H1 (cell line): Measurements from ENCODE around the gene SHC1. TPM values are rescaled to one million over a fixed set of nuclear protein-coding genes. Genes with fewer than 3 reads are reported as not detected.

ENCODE experiments used
- BRCA1 ChIP-seq: IDR thresholded peaks from 2 replicates; pipeline ENCODE4 v1.6.1; 2012; ENCODE audit warnings: low read depth, low read length, improper control_type of control experiment
- CREB1 ChIP-seq: IDR thresholded peaks from 2 replicates; pipeline ENCODE4 v1.6.1; 2012; ENCODE audit warnings: inconsistent platforms
- EGR1 ChIP-seq: IDR thresholded peaks from 2 replicates; pipeline ENCODE4 v1.6.1; 2011; ENCODE audit warnings: low read depth, low read length, borderline replicate concordance
- EP300 ChIP-seq, 2 experiments: IDR thresholded peaks; 1 replicate in 1 of 2; 2 replicates in 1 of 2; pipeline ENCODE4 v1.6.1; 2011 to 2012; ENCODE audit warnings: low read depth in 2 of 2, low read length in 2 of 2, mild to moderate bottlenecking in 2 of 2, borderline replicate concordance in 1 of 2, inconsistent platforms in 1 of 2, moderate library complexity in 1 of 2
- EZH2 ChIP-seq: fragments of 200-600 bp; sonication (generic); IDR thresholded peaks from 2 replicates; pipeline ENCODE4 v1.7.1; 2012; ENCODE audit warnings: low read depth, mild to moderate bottlenecking, moderate library complexity, low read length, inconsistent platforms; ENCODE audit not compliant: severe bottlenecking
- GTF2F1 ChIP-seq: IDR thresholded peaks from 2 replicates; pipeline ENCODE4 v1.6.1; 2012; ENCODE audit warnings: low read depth, low read length, improper control_type of control experiment, borderline replicate concordance
- JUND ChIP-seq: IDR thresholded peaks from 2 replicates; pipeline ENCODE4 v1.6.1; 2011; ENCODE audit warnings: mild to moderate bottlenecking, improper control_type of control experiment, low read length
- KDM5A ChIP-seq: fragments of 200-600 bp; IDR thresholded peaks from 2 replicates; pipeline ENCODE4 v1.7.1; 2012; ENCODE audit warnings: mild to moderate bottlenecking, low read length, inconsistent platforms, mixed read lengths
- POLR2A ChIP-seq, 2 experiments: IDR thresholded peaks; 1 replicate in 1 of 2; 2 replicates in 1 of 2; pipeline ENCODE4 v1.6.1; 2011; ENCODE audit warnings: low read depth in 2 of 2, low read length in 2 of 2, mild to moderate bottlenecking in 2 of 2; ENCODE audit errors: control extremely low read depth in 1 of 2
- POLR2AphosphoS5 ChIP-seq: IDR thresholded peaks from 2 replicates; pipeline ENCODE4 v1.6.1; 2011; ENCODE audit warnings: low read depth, low read length
- RBBP5 ChIP-seq: IDR thresholded peaks from 2 replicates; pipeline ENCODE4 v1.7.1; 2012; ENCODE audit warnings: low read depth, mild to moderate bottlenecking, inconsistent platforms, low read length, moderate library complexity, borderline replicate concordance
- RFX5 ChIP-seq: IDR thresholded peaks from 2 replicates; pipeline ENCODE4 v1.6.1; 2011; ENCODE audit warnings: low read depth, low read length, improper control_type of control experiment, borderline replicate concordance
- RNF2 ChIP-seq: fragments of 200-900, 300-1000 bp; sonication (generic); IDR thresholded peaks from 2 replicates; pipeline ENCODE4 v1.7.1; 2016; ENCODE audit warnings: borderline replicate concordance, low read depth, mild to moderate bottlenecking, antibody characterized with exemption, low read length; ENCODE audit not compliant: poor library complexity, severe bottlenecking; ENCODE audit errors: missing control alignments
- RXRA ChIP-seq: IDR thresholded peaks from 2 replicates; pipeline ENCODE4 v1.6.1; 2011; ENCODE audit warnings: low read depth, mild to moderate bottlenecking, low read length, moderate library complexity; ENCODE audit not compliant: insufficient read depth
- SIN3A ChIP-seq, 2 experiments: IDR thresholded peaks in 1 of 2; conservative IDR thresholded peaks in 1 of 2; 2 replicates each; pipeline ENCODE4 v1.6.1; 2011 to 2012; ENCODE audit warnings: low read length in 2 of 2, improper control_type of control experiment in 1 of 2, low read depth in 1 of 2, mild to moderate bottlenecking in 1 of 2
- SIRT6 ChIP-seq: IDR thresholded peaks from one replicate; pipeline ENCODE4 v1.7.1; 2012; ENCODE audit warnings: low read length, inconsistent platforms
- SIX5 ChIP-seq: IDR thresholded peaks from 2 replicates; pipeline ENCODE4 v1.6.1; 2011; ENCODE audit warnings: mild to moderate bottlenecking, low read depth, low read length
- SP2 ChIP-seq: IDR thresholded peaks from 2 replicates; pipeline ENCODE4 v1.6.1; 2012; ENCODE audit warnings: mild to moderate bottlenecking, low read length, inconsistent platforms
- TAF7 ChIP-seq: optimal IDR thresholded peaks from 2 replicates; pipeline ENCODE3; 2011; ENCODE audit warnings: low read depth, mild to moderate bottlenecking, inconsistent platforms, low read length, moderate library complexity, borderline replicate concordance
- TBP ChIP-seq: IDR thresholded peaks from 2 replicates; pipeline ENCODE4 v1.6.1; 2011; ENCODE audit warnings: low read depth, low read length, improper control_type of control experiment
- TCF12 ChIP-seq: IDR thresholded peaks from 2 replicates; pipeline ENCODE4 v1.6.1; 2011; ENCODE audit warnings: low read depth, mild to moderate bottlenecking, low read length
- polyA plus RNA-seq, 7 experiments: library from polyadenylated mRNA; depleted of rRNA in 3 of 7; stranded (reverse) in 5 of 7; unstranded in 2 of 7; fragments of >200 nt in 5 of 7; fragments of 200-250 nt in 2 of 7; gene quantifications; 1 replicate in 5 of 7; 2 replicates in 1 of 7; 4 replicates in 1 of 7; pipeline versions ENCODE4 v1.2.1 to v1.2.3, GENCODE V29; 2011 to 2013; ENCODE audit warnings: missing spikeins in 2 of 7, mixed read lengths in 2 of 7
- total RNA-seq: library from RNA; stranded (reverse); fragmentation: NEBNext Ultra II Directional; extraction: Animal tissue kit (Norgen Biotek cat#: 25700); gene quantifications from 2 replicates; pipeline ENCODE4 v1.2.1, GENCODE V29; 2021
- TF ChIP-seq, protein P1 (sequence below): IDR thresholded peaks from 2 replicates; pipeline ENCODE4 v1.6.1; 2012; ENCODE audit warnings: inconsistent platforms

Gene SHC1
- total and polyA plus RNA-seq, 2 of the 8 experiments (the other 6 are each of a cell fraction or from before 2014, with no cell fraction given), result 177 to 212 TPM

- TF ChIP-seq RBBP5 (0 out of 2 replicates have a peak, but pooled peaks have one; percentile 48), SIRT6 (no peak), SP2 (no peak), EZH2 (no peak), TBP (peak; percentile 82), RNF2 (no peak), TAF7 (peak; percentile 69), KDM5A (no peak), JUND (peak; percentile 82), RXRA (no peak), SIN3A (conservative IDR thresholded peaks at IDR 0.05 in 1 of 2, IDR thresholded peaks at IDR 0.05 in 1 of 2; ENCODE audit: low read depth in 1 of 2, low read length in 2 of 2) (peak in 1 of 2 experiments; percentile 39; a peak in 1 of 4 replicates), TCF12 (no peak), SIX5 (no peak), RFX5 (no peak), POLR2A (IDR thresholded peaks at IDR 0.05; ENCODE audit: control extremely low read depth in 1 of 2, low read depth in 2 of 2, low read length in 2 of 2) (peak; percentile 79 to 92), POLR2AphosphoS5 (peak; percentile 85; the same call in 1 of the 2 replicates), CREB1 (0 out of 2 replicates have a peak, but pooled peaks have one; percentile 9), EGR1 (peak; percentile 1; the same call in 1 of the 2 replicates), GTF2F1 (0 out of 2 replicates have a peak, but pooled peaks have one; percentile 21), BRCA1 (no peak), EP300 (IDR thresholded peaks at IDR 0.05; ENCODE audit: borderline replicate concordance in 1 of 2, low read depth in 2 of 2, low read length in 2 of 2) (no peak; a peak in 1 of 3 replicates)
- TF ChIP-seq, protein P1, sequence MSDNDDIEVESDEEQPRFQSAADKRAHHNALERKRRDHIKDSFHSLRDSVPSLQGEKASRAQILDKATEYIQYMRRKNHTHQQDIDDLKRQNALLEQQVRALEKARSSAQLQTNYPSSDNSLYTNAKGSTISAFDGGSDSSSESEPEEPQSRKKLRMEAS, result no peak
These were observed at the start of gene SHC1 (continued) for GRCh38 chr1:154970631-154971340.
